IPS-NIHi11 (cell line): ENCODE data around the gene PTK6.

ENCODE experiments used
- DNase-seq: peaks from one replicate; pipeline ENCODE4 v3.0.0; 2012; ENCODE audit warnings: mixed read lengths, low spot score

The PTK6 gene

DNA sequence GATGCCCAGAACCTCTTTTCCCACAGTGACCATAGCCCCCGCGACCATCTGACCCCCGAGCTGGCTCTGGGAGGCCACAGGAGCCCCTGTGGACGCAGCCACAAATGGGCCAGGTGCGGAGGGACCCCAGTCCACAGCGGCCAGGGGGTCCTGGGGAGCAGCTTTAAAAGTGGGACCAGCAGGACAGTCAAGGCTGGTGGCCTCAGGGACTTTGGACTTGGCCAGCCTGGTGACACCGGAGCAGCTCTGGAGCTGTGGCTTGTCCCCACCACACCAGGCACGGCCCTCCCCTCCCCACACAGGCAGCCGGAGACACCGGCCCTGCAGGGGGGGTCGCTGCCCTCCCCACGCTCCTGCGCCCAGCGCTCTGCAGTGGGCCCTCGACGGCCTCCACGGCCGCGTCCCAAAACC is 20.3 kb upstream of the PTK6 start:
- DNase-seq = no peak

DNA sequence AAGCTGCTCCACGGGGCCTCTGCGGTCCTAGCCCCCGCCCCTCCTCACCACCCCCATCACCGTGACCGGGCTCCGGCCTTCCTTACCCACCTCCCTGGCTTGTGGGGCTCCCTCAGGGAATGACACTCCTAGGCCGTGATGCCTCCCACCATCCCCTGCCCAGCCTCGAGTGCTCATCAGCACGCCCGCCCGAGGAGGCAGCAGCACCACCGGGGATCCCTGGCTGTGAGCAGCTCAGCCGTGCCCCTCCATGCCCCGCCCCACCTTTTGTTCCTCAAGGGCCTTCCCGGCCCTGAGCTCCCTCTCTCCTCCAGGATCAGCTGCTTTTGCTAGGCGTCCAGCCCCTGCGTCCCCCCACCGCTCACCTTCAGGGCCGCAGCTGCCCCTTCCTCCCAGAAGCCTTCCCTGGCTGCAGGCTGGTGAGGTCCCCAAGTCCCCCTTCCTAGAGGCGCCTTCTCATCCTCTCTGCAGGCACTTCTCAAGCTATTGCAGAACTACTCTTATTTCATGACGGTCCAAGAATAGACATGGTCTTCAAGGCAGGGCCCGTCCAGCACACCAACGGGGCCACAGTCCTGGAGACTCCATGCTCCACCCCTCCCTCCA is 19.8 kb upstream of the PTK6 start:
- DNase-seq = no peak

- no peak for DNase-seq
These were observed 18.6 kb upstream of the PTK6 start for GRCh38 chr20:63555661-63556381.

DNA sequence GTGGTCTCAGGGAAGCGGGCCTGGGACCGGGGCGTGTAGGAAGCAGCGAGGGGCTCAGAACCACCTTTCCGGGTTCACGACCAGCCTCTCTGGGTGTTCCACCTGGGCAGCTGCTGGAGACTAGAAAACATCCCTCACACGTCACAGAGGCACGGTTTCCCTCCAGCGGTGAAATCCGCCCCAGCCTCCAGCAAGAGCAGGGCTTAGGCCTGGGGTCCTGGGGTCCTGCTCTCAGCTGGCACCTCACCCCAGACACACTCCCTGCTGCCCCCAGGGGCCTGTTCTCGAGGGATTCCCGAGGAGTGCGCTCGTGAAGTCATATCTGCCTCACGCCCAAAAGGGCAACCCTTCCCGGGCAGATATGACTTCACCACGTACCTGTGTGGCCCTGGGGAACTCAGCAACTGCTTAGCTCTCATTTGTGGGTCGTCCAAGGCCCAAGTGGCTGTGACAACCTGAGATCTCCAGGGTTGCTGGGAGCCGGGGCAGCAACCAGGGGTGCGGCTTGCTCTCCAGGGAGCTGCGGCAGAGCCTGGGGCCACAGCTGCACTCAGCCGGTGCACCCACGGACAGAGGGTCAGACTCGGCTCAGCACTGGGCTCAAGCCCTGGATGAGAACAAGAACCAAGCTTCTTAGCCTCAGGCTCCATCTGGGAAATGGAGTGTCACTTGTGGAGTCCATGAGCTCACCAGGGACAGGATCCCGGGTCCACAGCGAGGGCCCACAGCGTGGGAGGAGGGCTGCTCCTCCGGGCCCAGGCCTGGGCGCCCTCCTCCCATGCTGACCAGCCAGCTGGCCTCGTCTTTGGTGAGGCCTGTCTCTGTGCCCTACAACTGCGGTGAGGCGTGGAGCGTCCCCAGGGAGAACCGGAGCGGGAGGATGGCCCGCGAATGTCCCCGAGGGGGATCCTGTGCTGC is 17.4 kb upstream of the PTK6 start:
- DNase-seq = no peak

- DNase-seq = peak; percentile 80
These were observed 16.7 kb upstream of the PTK6 start, which contains the start of gene FNDC11 for GRCh38 chr20:63553933-63554290. Gene FNDC11 (plus strand): TSS chr20:63554159. CDS start chr20:63555664, 1,505 bp downstream.

- peak; percentile 87 for DNase-seq
These were observed 16.2 kb upstream of the PTK6 start for GRCh38 chr20:63553251-63553932.

DNA sequence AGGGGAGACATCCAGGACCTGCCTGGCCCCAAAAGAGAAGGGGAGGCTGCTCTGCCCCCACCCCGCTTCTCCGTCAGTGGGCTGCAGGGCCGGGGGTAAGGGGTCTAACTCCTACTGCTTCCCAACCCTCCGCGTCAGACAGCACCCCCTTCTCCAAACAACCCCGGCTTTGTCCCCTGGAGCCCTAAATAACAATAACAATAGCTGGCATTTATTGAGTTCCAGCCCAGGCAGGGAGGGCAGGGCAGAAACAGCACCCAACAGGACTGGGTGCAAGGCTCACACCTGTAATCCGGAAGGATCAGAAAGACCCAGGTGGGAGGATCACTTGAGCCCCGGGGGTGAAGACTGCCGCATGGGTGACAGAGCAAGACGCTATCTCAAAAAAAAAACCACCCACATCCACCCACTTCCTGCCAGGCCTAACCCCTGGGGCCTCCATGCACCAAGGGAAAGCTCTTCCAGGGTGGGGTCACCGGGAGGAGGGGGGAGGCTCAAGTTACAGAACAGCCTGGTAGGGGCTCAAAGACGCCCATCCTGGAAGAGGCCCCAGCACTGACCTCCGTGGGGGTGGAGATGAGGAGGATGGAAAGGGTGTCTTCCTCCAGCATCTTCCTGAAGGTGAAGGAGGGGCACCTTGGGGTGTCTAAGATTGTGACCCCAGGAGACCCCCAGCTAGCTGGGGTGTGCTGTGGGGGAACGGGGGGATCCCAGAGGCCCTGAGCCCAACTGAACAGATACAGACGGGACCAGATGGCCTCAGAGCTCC is 15.5 kb upstream of the PTK6 start:
- no peak for DNase-seq

- no peak for DNase-seq
These were observed 13.9 kb upstream of the PTK6 start for GRCh38 chr20:63551068-63551467.

DNA sequence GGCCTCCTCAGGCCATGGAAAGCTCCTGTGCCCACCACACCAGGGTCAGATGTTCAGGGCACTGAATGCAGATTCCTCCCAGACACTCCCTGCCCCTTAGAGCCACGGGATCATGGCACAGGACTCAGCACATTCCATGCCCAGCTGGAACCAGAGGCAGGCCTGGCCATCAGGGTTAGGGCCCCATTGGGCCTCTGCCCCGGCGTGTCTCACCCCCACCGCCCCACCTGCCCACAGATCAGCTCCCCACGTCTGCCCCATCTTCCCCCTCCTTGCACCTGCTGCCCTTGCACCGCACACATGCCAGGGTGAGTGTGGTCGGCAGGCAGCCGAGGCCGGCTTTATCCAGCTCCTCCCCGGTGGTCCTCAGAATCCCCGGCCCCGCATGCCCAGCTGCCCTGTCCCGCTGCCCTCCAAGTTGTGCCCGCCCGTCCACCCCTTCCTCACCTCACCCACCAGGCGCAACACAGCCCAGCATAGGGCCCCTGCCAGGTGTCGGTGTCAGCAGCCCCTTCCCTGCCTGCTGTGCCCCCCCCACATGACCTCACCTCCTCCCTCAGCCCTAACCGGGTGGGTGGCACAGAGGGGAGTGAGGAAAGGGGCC is 12.6 kb upstream of the PTK6 start:
- DNase-seq = no peak

GRCh38 chr20:63549019-63549418 is 11.8 kb upstream of the PTK6 start:
- no peak for DNase-seq

DNA sequence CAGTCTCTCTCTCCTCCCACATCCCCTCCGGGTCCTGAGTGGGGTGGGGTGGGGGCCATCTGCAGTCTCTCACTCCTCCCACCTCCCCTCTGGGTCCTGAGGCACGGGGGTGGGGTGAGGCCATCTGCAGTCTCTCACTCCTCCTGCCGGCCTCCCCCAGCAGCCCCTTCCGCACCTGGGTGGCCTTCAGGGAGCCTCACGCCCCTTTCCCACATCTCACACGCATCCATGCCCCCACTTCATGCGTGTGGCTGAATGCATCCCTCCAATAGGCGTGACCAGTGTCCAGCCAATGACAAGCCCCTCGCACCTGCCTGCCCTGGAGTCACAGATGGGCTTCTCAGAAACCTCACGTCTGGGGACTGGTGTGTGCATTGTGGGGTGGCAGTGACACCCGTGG is 11.4 kb upstream of the PTK6 start:
- DNase-seq = no peak

DNA sequence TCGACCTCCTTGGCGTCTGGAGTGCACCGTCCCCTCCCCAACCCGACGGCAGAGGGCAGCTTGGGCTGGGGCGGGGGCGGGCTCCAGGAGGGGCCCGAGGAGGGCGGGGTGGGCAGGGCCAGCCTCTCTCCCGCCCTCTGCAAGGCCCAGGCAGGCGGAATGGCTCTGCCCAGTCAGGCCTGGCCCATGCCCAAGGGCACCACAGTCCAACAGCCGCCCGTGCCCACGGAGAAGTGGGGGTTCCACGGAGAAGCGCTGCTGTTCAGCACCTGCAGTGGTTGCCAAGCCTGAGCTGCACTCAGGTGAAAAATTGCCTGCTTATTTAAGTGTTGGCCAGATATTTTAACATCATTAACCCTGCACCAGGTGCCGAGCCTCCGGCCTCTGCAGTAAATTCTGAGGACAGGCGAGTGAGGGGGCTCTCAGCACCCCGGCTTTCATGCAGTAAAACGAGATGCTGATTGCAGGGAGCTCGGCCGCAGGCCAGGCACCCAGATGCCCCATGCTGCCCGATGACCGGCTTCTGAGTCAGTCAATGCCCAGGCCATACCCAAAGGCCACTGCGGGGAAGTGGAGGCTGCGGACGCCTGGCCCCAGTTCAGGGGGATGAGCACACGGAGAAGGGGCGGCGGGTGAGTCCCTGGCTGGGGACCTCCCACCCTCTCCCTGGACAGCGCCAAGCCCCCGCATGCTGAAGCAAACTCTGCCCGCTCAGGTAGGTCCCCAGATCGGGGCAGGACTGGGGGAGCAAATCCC is 10.7 kb upstream of the PTK6 start, which contains the start of gene SRMS:
Gene SRMS (minus strand): TSS at position 25 of the 756 bp plus-strand sequence. CDS start 286 bp downstream, outside the sequence.
- DNase-seq = peak; percentile 87

GRCh38 chr20:63546956-63547724 is 10.0 kb upstream of the PTK6 start:
- peak; percentile 58 for DNase-seq

DNA sequence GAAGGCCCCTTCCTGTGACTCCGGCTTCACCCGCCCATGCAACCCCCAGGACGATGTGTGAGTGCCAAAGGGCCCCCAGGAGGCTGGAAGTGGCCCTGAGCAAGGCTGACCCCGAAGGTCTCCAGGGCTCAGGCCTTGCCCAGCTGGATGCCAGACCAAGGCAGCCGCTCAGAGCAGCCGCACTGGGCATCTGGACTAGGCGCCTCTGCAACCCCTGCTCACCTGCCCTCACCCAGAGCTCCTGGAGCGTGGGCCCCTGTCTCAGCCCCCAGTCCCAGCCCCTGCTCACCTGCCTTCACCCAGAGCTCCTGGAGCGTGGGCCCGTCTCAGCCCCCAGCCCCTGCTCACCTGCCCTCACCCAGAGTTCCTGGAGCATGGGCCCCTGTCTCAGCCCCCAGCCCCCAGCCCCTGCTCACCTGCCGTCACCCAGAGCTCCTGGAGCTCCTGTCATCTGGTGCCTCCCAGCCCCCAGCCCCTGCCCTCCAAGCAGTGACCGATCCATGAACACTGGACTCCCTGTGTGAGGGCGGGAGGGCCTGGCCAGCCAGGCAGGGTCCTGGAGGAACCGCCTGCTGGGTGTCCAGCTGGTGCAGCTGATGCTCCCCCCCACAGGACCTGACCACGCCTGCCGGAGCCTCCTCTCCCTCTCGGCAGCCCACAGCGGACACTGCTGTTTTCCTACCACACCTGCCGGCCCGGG is 9.2 kb upstream of the PTK6 start:
- no peak for DNase-seq

- no peak for DNase-seq
These were observed 8.6 kb upstream of the PTK6 start for GRCh38 chr20:63545814-63546213.

DNA sequence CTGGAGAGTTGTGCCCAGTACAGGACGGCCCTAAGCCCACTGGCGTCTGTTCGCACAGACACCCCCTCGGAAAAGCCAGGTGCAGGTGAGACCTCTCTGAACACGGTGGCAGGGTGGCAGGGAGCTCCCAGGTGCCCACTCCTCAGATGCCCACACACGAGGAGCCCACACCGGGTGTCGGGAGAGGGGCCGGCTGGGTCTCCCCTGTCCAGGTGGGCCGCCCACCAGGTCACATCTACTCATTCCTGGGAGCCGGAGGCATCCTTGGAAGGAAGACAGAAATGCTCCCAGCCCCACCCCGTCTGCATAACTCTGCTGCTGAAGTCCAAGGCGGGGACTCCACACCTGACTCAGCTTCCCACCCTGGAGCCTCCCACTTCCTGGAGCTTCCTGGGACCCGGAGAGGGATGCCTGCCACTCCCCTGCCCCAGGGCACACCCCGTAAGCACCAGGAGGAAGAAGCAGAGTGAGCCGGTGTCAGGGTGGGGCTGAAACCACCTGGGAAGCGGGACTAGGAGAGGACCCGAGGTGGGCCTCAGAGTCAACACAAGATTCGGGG is 7.9 kb upstream of the PTK6 start:
- no peak for DNase-seq

DNA sequence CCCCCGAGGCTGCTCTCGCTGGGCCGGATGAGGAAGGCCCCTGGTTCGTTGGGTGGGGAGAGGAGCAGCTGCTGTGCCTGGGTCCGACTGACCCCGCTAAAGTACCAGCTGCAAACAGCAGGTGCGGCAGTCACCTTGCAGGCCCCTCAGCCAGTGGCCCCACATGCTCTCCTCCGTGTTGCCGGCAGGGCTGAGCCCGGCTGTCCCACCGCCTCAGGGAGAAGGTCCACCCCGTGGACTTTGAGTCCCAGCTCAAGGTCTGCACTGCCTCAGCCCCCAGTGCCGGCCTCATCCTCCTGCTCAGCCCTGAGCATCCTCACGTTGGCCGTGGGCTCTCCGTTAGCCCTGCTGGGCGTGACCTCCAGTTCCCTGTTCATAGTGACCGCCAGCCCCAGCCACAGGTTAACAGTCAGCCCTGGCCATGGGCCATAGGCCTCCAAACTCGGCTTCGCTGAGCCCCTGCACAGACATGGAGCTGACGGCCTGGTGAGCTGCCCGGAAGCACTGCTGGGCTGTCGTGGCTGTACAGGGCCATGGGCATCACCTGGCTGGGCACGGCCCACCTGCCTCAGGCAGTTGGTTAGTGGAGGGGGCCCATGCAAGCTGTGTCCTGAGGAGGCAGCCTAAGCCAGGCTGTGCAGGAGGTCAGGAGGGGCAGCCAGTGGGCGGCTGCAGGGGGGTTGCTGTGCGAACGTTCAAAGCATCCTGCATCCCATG is 7.2 kb upstream of the PTK6 start:
- DNase-seq = no peak

- DNase-seq = no peak
These were observed 6.6 kb upstream of the PTK6 start for GRCh38 chr20:63543733-63544132.
